Bronchial epithelial cell (primary cell): ENCODE data around the gene CDK19. TPM values are rescaled to one million over a fixed set of nuclear protein-coding genes. Genes with fewer than 3 reads are reported as not detected.
"Not testable (repeated sequence)": the region's sequence is repeated elsewhere in the genome, so short reads cannot be mapped to it uniquely, and the experiment has no call there.

ENCODE experiments used
- DNase-seq: peaks from one replicate; pipeline ENCODE4 v3.0.0-alpha.2; 2010; ENCODE audit warnings: low read depth
- FAIRE-seq: peaks from 2 replicates; lab custom pipeline; 2011; peaks lifted over from hg19 to GRCh38; lab: Jason Lieb, UNC
- H3K27me3 ChIP-seq: 2 replicates; pipeline ENCODE4 v1.5.1; 2011; ENCODE audit warnings: low read length; ENCODE audit not compliant: control insufficient read depth, insufficient read depth
- H3K36me3 ChIP-seq: 2 replicates; pipeline ENCODE4 v1.5.1; 2011; ENCODE audit warnings: low read length; ENCODE audit not compliant: control insufficient read depth, insufficient read depth
- H3K4me3 ChIP-seq: 2 replicates; pipeline ENCODE4 v1.5.1; 2011; ENCODE audit warnings: mild to moderate bottlenecking, low read depth, low read length, control low read depth
- total RNA-seq: library from RNA; depleted of rRNA; stranded (reverse); fragments of >200 nt; gene quantifications from 2 replicates; pipeline ENCODE4 v1.2.1, GENCODE V29; 2014
- TF ChIP-seq, protein P1 (sequence below): IDR thresholded peaks from 2 replicates; pipeline ENCODE4 v1.5.1; 2011; ENCODE audit warnings: mild to moderate bottlenecking, moderate library complexity, low read length, control low read depth, inconsistent platforms; ENCODE audit not compliant: insufficient read depth, severe bottlenecking

The CDK19 gene
- total RNA-seq, 1 donor from 2014 or later: 6.1 TPM

DNA sequence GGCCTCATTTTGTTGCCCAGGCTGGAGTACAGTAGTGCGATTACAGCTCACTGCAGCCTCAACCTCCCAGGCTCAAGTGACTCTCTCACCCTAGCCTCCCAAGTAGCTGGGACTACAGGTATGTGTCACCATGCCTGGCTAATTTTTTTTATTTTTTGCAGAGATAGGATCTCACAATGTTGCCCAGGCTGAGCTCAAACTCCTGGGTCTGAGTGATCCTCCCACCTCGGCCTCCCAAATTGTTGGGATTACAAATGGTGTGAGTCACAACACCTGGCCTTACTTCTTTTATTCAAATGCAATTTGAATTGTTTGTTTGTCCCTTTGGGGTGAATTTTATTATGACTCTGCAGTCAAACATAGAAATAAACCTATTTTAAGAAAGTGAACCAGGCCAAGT is 207.1 kb downstream of the CDK19 start:
- DNase-seq (no peak), FAIRE-seq (no peak)
- Histone ChIP-seq H3K27me3 (no peaks in the 10 kb centered on the region), H3K4me3 (no peak overlapping the region), H3K36me3 (no peaks in the 10 kb centered on the region)
- TF ChIP-seq, protein P1, sequence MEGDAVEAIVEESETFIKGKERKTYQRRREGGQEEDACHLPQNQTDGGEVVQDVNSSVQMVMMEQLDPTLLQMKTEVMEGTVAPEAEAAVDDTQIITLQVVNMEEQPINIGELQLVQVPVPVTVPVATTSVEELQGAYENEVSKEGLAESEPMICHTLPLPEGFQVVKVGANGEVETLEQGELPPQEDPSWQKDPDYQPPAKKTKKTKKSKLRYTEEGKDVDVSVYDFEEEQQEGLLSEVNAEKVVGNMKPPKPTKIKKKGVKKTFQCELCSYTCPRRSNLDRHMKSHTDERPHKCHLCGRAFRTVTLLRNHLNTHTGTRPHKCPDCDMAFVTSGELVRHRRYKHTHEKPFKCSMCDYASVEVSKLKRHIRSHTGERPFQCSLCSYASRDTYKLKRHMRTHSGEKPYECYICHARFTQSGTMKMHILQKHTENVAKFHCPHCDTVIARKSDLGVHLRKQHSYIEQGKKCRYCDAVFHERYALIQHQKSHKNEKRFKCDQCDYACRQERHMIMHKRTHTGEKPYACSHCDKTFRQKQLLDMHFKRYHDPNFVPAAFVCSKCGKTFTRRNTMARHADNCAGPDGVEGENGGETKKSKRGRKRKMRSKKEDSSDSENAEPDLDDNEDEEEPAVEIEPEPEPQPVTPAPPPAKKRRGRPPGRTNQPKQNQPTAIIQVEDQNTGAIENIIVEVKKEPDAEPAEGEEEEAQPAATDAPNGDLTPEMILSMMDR: no peak

DNA sequence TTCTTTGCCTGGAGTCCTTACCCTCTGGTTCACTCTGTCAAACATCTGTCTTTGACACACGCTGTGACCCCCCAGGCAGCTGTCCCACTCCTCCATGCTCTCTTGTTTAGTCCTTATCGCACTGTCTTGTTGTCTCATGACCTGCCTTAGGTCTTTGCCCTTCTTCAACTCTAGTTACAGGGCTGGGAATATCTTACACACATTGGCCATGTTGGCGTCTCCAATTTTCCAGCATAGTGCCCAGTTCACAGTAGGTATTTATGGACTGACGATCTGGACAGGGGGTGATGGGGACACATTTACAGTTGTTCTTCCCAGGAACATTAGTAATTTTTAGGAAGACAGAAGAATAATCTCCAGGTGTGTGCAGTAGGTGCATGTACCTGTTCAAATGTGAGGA is 209.1 kb downstream of the CDK19 start:
- TF ChIP-seq, protein P1: no peak

DNA sequence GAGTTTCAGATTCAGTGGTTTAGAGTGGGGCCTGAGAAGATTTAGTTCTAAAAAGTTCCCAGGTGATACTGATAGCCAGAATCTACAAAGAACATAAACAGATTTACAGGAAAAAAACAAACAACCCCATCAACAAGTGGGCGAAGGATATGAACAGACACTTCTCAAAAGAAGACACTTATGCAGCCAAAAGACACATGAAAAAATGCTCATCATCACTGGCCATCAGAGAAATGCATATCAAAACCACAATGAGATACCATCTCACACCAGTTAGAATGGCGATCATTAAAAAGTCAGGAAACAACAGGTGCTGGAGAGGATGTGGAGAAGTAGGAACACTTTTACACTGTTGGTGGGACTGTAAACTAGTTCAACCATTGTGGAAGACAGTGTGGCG is 214.6 kb downstream of the CDK19 start:
- not testable (repeated sequence) for FAIRE-seq, DNase-seq, H3K27me3 ChIP-seq, H3K4me3 ChIP-seq, H3K36me3 ChIP-seq

More for the DNA sequence above, 209.1 kb downstream of the CDK19 start:
- H3K36me3 ChIP-seq: no peaks in the 10 kb centered on the region
- FAIRE-seq: no peak
- DNase-seq: no peak
- H3K4me3 ChIP-seq: no peak overlapping the region
- no peaks in the 10 kb centered on the region for H3K27me3 ChIP-seq

DNA sequence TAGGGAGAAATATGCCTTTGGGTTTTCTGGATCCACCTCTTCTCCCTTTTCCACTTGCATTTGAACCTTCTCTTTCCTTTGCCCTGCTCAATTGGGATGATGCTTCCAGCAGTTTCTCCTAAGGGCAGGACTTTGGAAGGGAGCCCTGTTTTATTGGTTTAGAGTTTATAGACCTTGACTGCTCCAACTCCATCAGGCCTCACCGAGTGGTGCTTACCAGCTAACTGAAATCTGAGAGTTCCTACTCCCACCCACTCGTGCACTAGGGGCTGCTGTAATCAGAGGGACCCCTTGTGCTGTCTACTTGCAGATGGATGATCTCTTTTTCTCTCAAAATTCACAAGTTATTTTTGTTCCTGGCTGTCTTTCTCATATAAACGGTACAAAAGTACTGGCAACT is 217.5 kb downstream of the CDK19 start:
- no peaks in the 10 kb centered on the region for H3K27me3 ChIP-seq
- no peak overlapping the region for H3K4me3 ChIP-seq
- no peaks in the 10 kb centered on the region for H3K36me3 ChIP-seq
- DNase-seq (no peak), FAIRE-seq (no peak)
- TF ChIP-seq, protein P1: no peak

DNA sequence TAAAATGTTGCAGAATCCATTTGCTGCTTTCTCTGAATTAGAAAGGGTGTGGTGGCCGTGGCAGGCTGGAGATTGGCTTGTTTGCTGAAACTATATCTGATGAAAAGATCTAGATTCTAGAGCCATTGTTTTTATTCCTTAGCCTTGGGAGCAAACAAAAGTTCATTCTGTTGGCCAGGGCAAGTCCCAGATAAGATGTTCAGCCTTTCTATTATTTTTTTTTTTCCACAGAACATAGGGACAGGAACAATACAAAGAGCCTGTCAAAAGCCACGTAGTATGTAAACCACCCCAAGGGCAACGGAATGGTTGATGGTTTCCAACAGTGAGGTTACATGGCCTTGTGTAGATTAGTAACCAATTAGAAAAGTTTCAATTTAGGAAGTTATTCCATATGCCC is 218.9 kb downstream of the CDK19 start:
- DNase-seq (no peak), FAIRE-seq (no peak)
- H3K4me3 ChIP-seq: no peak overlapping the region
- TF ChIP-seq, protein P1: no peak
- H3K27me3 ChIP-seq: no peaks in the 10 kb centered on the region
- H3K36me3 ChIP-seq: no peaks in the 10 kb centered on the region

DNA sequence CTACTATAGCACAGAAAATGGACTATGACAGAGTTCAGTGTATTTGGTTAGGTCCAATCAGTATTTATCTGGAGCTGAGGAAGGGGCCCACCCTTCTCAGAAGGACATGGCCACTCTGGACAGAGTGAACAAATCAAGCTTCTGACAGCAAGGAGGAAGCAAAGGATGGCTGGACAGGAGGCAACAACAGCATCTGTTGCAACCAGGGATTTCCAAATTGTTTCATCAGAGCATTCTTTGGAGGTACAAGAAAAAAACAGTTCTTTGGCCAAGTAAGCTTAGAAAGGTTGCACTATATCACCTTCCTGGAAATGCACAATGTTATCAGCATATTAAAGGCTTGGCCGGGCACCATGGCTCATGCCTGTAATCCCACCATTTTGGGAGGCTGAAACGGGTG is 220.2 kb downstream of the CDK19 start:
- Histone ChIP-seq H3K27me3 (no peaks in the 10 kb centered on the region), H3K4me3 (no peak overlapping the region), H3K36me3 (no peaks in the 10 kb centered on the region)
- TF ChIP-seq, protein P1: no peak
- DNase-seq (no peak), FAIRE-seq (no peak)
